Heart left ventricle (tissue), 16 donors: Measurements from ENCODE around the gene PPAN. TPM values are rescaled to one million over a fixed set of nuclear protein-coding genes. Genes with fewer than 3 reads are reported as not detected.
A peak's percentile ranks its signal among the peaks of the same experiment; 100 is the strongest.

Source experiments
- ATAC-seq, 4 donors: fragments of 200-7000 bp; cut with Tn5 transposase; one replicate each; pipeline ENCODE4 v1.9.1; 2020 to 2022; ENCODE audit warnings: moderate library complexity in 4 of 4, mild to moderate bottlenecking in 3 of 4, moderate number of reproducible peaks in 1 of 4
- DNase-seq, 5 donors: peaks; one replicate each; pipeline ENCODE4 v3.0.0-alpha.2; 2020
- H3K27ac ChIP-seq, 12 donors: fragments of 200-600 bp; sonication (generic) in 4 of 12; one replicate each; pipeline versions ENCODE4 v1.5.0 to v1.8.0; 2016 to 2022; ENCODE audit warnings: mild to moderate bottlenecking in 2 of 12
- H3K27me3 ChIP-seq, 9 donors: fragments of 200-600 bp; sonication (generic) in 2 of 9; one replicate each; pipeline versions ENCODE4 v1.5.1 to v1.8.0; 2016 to 2022; ENCODE audit warnings: mild to moderate bottlenecking in 3 of 9
- H3K36me3 ChIP-seq, 9 donors: fragments of 200-600 bp; sonication (generic) in 2 of 9; one replicate each; pipeline versions ENCODE4 v1.5.0 to v1.8.0; 2018 to 2022; ENCODE audit warnings: mild to moderate bottlenecking in 2 of 9
- H3K4me1 ChIP-seq, 12 donors: fragments of 200-600 bp; sonication (generic) in 4 of 12; one replicate each; pipeline versions ENCODE4 v1.5.0 to v1.8.0; 2016 to 2022; ENCODE audit warnings: mild to moderate bottlenecking in 3 of 12
- H3K4me3 ChIP-seq, 12 donors: fragments of 200-600 bp; sonication (generic) in 4 of 12; one replicate each; pipeline versions ENCODE4 v1.5.0 to v1.8.0; 2017 to 2022; ENCODE audit warnings: mild to moderate bottlenecking in 9 of 12, moderate library complexity in 4 of 12
- H3K9me3 ChIP-seq, 12 donors: fragments of 200-600 bp; sonication (generic) in 4 of 12; one replicate each; pipeline versions ENCODE4 v1.5.0 to v1.8.0; 2016 to 2022; ENCODE audit warnings: mild to moderate bottlenecking in 1 of 12
- POLR2A ChIP-seq, 2 donors: fragments of 450-650 bp; IDR thresholded peaks; one replicate each; pipeline ENCODE4 v1.6.1; 2017; ENCODE audit warnings: antibody characterized with exemption in 2 of 2, mild to moderate bottlenecking in 2 of 2, moderate library complexity in 2 of 2
- WGBS, 4 donors: extraction: QIAGEN DNeasy Blood & Tissue Kit in 2 of 4; methylation state at CpG; one replicate each; pipeline versions ENCODE4 v1.1.5 to v1.1.7; 2013 to 2018; 5-methylcytosine and 5-hydroxymethylcytosine counted together
- intact Hi-C, 10 donors: fragments of 100-400 bp; cut with DNase I; formaldehyde crosslinking; loops; one replicate each; pipeline versions ENCODE4 v1.11.1 to v1.14.2; 2022
- long read RNA-seq, 3 donors: library from polyadenylated mRNA; unstranded; transcript quantifications; one replicate each; pipeline ENCODE4 v2.0.0, GENCODE V29; 2020 to 2021
- polyA plus RNA-seq, 2 donors: library from polyadenylated mRNA; stranded (reverse); fragments of 200-250 nt; gene quantifications; one replicate each; pipeline ENCODE4 v1.2.3, GENCODE V29; 2013
- total RNA-seq, 9 donors: library from RNA; depleted of rRNA in 2 of 9; stranded (reverse); fragments of >200 nt in 2 of 9; fragmentation: NEBNext Ultra II Directional in 3 of 9; extraction: Animal tissue kit (Norgen Biotek cat#: 25700) in 3 of 9; gene quantifications; one replicate each; pipeline versions ENCODE4 v1.1.0 to v1.2.4, GENCODE V29; 2016 to 2023
- TF ChIP-seq, protein P1 (sequence below), 12 donors: fragments of 200-600 bp; sonication (generic) in 4 of 12; IDR thresholded peaks; one replicate each; pipeline versions ENCODE4 v1.5.0 to v1.8.0; 2018 to 2022; ENCODE audit warnings: antibody characterized with exemption in 12 of 12, mild to moderate bottlenecking in 5 of 12
- donor health status: ischemic (EF 13 %, LVEDD 7.1; RV severe dilation, severe dysfunction).
- donor health status: healthy with polysubstance abuse.
- donor health status: DM: no; HTN: yes; CAD: no.
- donor health status: DM: no; HTN: no; CAD: no.
- donor health status: ischemic (EF 25% LVEDD 6.9; RV normal size, moderate dysfunction).
- donor health status: ischemic (EF 25% LVEDD 5.7; RV mildly dilated, moderate dysfunction).
- donor health status: healthy.
- donor health status: DM: yes; HTN: yes; CAD: no.
- donor health status: ischemic (EF 35%, LVEDD 5.7; RV mildly dilated, moderate dysfunction).
- donor health status: nonischemic (EF 11% LVEDD 7.7; RV severe dilation, severe dysfunction).
- donor health status: DM: yes; HTN: yes; CAD: no.
- donor health status: PGD.
- donor health status: ischemic (EF 29% LVEDD 5.4; RV normal size, mild dysfunction).
- donor health status: nonischemic (EF 23%, LVEDD 6.1; RV moderate dilation, normal function).

The PPAN gene
- total RNA-seq (10 to 100 TPM; 16.3 to 24.9 (median 19.0) TPM), polyA plus RNA-seq (10 to 100 TPM; 34.4 to 41.4 TPM)
- long read RNA-seq, donor 1, transcript PPAN-201 (12 exons, 1,657 nt) = major isoform, 53 of 60 reads
- long read RNA-seq, donor 1, partial matches to known transcripts = 4 of 60 reads
- long read RNA-seq, donor 1, other reads (novel, unspliced or antisense) = 1 of 60 reads
- long read RNA-seq, donor 2, transcript PPAN-201 (12 exons, 1,657 nt) = major isoform, 26 of 30 reads
- long read RNA-seq, donor 2, partial matches to known transcripts = 0 of 30 reads
- long read RNA-seq, donor 2, other reads (novel, unspliced or antisense) = 2 of 30 reads
- long read RNA-seq, donor 3, transcript PPAN-201 (12 exons, 1,657 nt) = major isoform, 60 of 67 reads
- long read RNA-seq, donor 3, partial matches to known transcripts = 4 of 67 reads
- long read RNA-seq, donor 3, other reads (novel, unspliced or antisense) = 3 of 67 reads

DNA sequence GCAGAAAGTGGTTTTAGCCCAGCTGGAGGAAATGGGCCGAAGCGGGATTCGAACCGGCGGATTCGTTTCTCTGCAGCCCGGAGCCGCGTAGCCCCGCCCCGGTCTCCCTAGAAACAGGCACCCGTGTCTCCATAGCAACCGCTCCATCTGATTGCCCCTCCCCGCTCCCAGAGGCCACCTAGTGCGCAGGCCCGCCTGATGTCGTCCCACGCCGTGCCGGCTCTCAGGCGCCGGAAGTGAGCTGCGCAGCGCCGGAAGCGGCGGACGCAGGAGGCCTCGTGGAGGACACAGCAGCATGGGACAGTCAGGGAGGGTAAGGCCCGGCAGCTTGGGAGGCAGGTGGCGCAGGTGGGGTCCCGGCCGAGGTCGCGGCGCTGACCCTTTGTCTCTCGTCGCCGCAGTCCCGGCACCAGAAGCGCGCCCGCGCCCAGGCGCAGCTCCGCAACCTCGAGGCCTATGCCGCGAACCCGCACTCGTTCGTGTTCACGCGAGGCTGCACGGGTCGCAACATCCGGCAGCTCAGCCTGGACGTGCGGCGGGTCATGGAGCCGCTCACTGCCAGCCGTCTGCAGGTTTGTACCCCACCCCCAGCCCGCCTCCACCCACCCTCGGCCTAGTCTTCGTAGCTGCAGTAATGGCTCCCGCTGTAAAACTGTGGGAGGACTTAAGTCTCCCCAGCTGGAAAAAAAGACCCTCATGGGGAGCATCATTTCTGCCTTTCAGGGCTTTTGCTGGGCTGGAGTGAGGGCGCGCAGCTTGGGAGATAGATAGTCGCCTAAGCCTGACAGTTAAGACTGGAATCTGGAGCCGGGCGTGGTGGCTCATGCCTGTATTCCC lies at the start of gene PPAN:
TSS of gene PPAN (plus strand) at position 263 of the 837 bp plus-strand sequence. CDS start at position 296, 33 bp downstream.
- peak; percentile 98 to 100 (median 98) for ATAC-seq
- peaks cover 7 to 44% (median 40%) of the 10 kb centered on the region in 9 donors for H3K36me3 ChIP-seq
- TF ChIP-seq POLR2A (IDR thresholded peaks at IDR 0.05) = peak in 1 of 2 donors; percentile 72
- TF ChIP-seq, protein P1, sequence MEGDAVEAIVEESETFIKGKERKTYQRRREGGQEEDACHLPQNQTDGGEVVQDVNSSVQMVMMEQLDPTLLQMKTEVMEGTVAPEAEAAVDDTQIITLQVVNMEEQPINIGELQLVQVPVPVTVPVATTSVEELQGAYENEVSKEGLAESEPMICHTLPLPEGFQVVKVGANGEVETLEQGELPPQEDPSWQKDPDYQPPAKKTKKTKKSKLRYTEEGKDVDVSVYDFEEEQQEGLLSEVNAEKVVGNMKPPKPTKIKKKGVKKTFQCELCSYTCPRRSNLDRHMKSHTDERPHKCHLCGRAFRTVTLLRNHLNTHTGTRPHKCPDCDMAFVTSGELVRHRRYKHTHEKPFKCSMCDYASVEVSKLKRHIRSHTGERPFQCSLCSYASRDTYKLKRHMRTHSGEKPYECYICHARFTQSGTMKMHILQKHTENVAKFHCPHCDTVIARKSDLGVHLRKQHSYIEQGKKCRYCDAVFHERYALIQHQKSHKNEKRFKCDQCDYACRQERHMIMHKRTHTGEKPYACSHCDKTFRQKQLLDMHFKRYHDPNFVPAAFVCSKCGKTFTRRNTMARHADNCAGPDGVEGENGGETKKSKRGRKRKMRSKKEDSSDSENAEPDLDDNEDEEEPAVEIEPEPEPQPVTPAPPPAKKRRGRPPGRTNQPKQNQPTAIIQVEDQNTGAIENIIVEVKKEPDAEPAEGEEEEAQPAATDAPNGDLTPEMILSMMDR (IDR thresholded peaks at IDR 0.05) = no peak
- peaks cover 0 to 54% (median 13%) of the 10 kb centered on the region in 12 donors for H3K4me1 ChIP-seq
- no peaks in the 10 kb centered on the region for H3K27me3 ChIP-seq
- H3K4me3 ChIP-seq = peak within 1 kb of the TSS; percentile 56 to 96 (median 87)
- H3K27ac ChIP-seq = peak within 1 kb of the TSS; percentile 2 to 94 (median 79)
- 1 to 7% (median 3%) methylated on average over 33 to 71 of the region's 71 CpGs for WGBS, 4 donors
- H3K9me3 ChIP-seq = no peaks in the 10 kb centered on the region
- peak; percentile 98 to 99 (median 99) for DNase-seq
- intact Hi-C loops = loop anchor here in 3 of 10 donors (1.0 to 5.0 kb wide), 4 partner anchors 13 to 591 kb away; partner anchors contain the start of genes EIF3G (in 1 of the 3) and MRPL4 (in 1 of the 3)

DNA sequence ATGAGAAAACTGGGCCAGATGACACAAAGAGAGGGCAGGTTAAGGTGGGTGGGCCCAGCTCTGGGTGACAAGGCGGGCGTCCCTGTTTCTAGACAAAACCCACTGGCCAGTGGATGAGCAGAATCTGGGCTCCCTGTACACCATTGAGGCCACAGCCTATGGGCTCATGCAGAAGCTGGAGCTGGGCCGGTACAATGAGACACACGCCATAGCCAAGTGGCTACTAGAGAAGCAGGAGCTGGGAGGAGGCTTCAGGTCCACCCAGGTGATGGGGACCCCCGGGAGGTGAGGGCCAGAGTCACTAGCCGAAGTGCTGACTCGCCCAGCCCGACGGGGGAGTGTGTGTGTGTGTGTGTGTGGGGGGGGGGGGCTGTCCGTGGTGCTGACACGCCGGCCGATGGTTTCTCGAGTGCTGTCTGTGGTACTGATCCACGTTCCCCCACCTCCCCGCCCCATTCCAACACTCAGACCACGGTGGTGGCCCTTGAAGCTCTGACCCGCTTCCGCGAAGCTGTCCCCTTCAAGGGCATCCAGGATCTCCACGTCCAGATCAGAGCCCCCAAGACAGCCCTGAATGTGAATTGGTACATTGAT lies 44.3 kb upstream of the PPAN start:
- Histone ChIP-seq H3K4me3 (no peak overlapping the region), H3K36me3 (no peaks in the 10 kb centered on the region), H3K9me3 (no peaks in the 10 kb centered on the region), H3K27me3 (peaks cover 0 to 26% (median 0%) of the 10 kb centered on the region in 9 donors), H3K27ac (no peak overlapping the region), H3K4me1 (no peaks in the 10 kb centered on the region)
- 27 to 57% (median 29%) methylated on average over 7 to 21 of the region's 21 CpGs for WGBS, 4 donors
- intact Hi-C loops = no loop called here
- DNase-seq = no peak
- no peak for TF ChIP-seq POLR2A (IDR thresholded peaks at IDR 0.05)
- TF ChIP-seq, protein P1 (IDR thresholded peaks at IDR 0.05) = no peak
- ATAC-seq = no peak

DNA sequence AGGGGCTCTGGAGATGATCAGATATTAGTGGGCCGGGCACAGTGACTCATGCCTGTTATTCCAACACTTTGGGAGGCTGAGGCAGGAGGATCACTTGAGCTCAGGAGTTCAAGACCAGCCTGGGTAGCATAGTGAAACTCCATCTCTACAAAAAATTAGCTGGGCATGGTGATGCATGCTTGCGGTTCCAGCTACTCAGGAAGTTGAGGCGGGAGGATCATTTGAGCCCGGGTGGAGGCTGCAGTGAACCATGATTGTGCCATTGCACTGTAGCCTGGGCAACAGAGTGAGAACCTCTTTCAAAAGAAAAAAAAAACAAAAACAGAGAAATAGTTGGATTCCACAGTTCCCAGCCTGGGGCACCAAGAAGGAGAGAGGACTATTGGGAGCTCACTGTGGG lies 38.0 kb upstream of the PPAN start:
- Histone ChIP-seq H3K4me1 (no peaks in the 10 kb centered on the region), H3K9me3 (no peaks in the 10 kb centered on the region), H3K27me3 (peaks cover 0 to 33% (median 0%) of the 10 kb centered on the region in 9 donors), H3K4me3 (no peak overlapping the region), H3K27ac (no peak overlapping the region), H3K36me3 (no peaks in the 10 kb centered on the region)
- TF ChIP-seq, protein P1 (IDR thresholded peaks at IDR 0.05) = no peak
- TF ChIP-seq POLR2A (IDR thresholded peaks at IDR 0.05) = no peak
- WGBS, 4 donors = 56 to 72% (median 70%) methylated on average over 4 of the region's 4 CpGs
- no peak for DNase-seq
- intact Hi-C loops = no loop called here
- ATAC-seq = no peak
